IMR-90 (cell line): ENCODE data around the gene ALLC.

ENCODE experiments used
- CTCF ChIP-seq: conservative IDR thresholded peaks from 2 replicates; pipeline ENCODE4 v1.5.1; 2012; ENCODE audit warnings: mild to moderate bottlenecking, low read depth, low read length, improper control_type of control experiment
- MAFK ChIP-seq: IDR thresholded peaks from 2 replicates; pipeline ENCODE4 v1.6.1; 2012; ENCODE audit warnings: low read depth, low read length, improper control_type of control experiment
- RCOR1 ChIP-seq: IDR thresholded peaks from 2 replicates; pipeline ENCODE4 v1.6.1; 2012; ENCODE audit warnings: mild to moderate bottlenecking, low read length, improper control_type of control experiment; ENCODE audit not compliant: insufficient replicate concordance

GRCh38 chr2:3675687-3676086, 17.7 kb downstream of the ALLC start:
- no peak for TF ChIP-seq CTCF
- TF ChIP-seq MAFK, result no peak
- TF ChIP-seq RCOR1, result no peak
